Adrenal gland (tissue), 12 donors: Measurements from ENCODE around the gene HEPHL1. TPM values are rescaled to one million over a fixed set of nuclear protein-coding genes. Genes with fewer than 3 reads are reported as not detected.

Experiments used
- DNase-seq, 7 donors: peaks; one replicate each; pipeline ENCODE4 v3.0.0-alpha.2; 2019 to 2020
- H3K27ac ChIP-seq, 5 donors: fragments of 200-600 bp; sonication (generic) in 4 of 5; 1 replicate in 3 of 5; 2 replicates in 2 of 5; pipeline versions ENCODE4 v1.5.1 to v1.8.0; 2016 to 2020; ENCODE audit warnings: mild to moderate bottlenecking in 1 of 5
- H3K27me3 ChIP-seq: fragments of 200-600 bp; 2 replicates; pipeline ENCODE4 v1.8.0; 2021
- H3K36me3 ChIP-seq, 2 donors: fragments of 200-600 bp; replicated peaks in 1 of 2; 1 replicate in 1 of 2; 2 replicates in 1 of 2; pipeline versions ENCODE4 v1.5.1 to v1.8.0; 2018 to 2022
- H3K4me1 ChIP-seq, 2 donors: fragments of 200-600 bp; replicated peaks in 1 of 2; 1 replicate in 1 of 2; 2 replicates in 1 of 2; pipeline versions ENCODE4 v1.5.1 to v1.8.0; 2018 to 2021
- H3K4me3 ChIP-seq, 4 donors: fragments of 200-600 bp; sonication (generic) in 3 of 4; one replicate each; pipeline ENCODE4 v1.5.1; 2016 to 2018
- H3K9me3 ChIP-seq, 3 donors: fragments of 200-600 bp; sonication (generic) in 1 of 3; replicated peaks in 1 of 3; 1 replicate in 2 of 3; 2 replicates in 1 of 3; pipeline versions ENCODE4 v1.5.1 to v1.8.0; 2016 to 2021
- POLR2A ChIP-seq, 2 donors: fragments of 450-650 bp; IDR thresholded peaks; one replicate each; pipeline ENCODE4 v1.6.1; 2017; ENCODE audit warnings: antibody characterized with exemption in 2 of 2, mild to moderate bottlenecking in 2 of 2, moderate library complexity in 1 of 2
- WGBS, 4 donors: extraction: QIAGEN DNeasy Blood & Tissue Kit in 2 of 4; methylation state at CpG; one replicate each; pipeline versions ENCODE4 v1.1.5 to v1.1.7; 2013 to 2017; 5-methylcytosine and 5-hydroxymethylcytosine counted together
- intact Hi-C, 2 donors: fragments of 100-400 bp; cut with DNase I; formaldehyde crosslinking; loops; one replicate each; pipeline versions ENCODE4 v1.14.1 to v1.15.0; 2022 to 2023
- polyA plus RNA-seq, 3 donors: library from polyadenylated mRNA; stranded (reverse); fragments of 200-250 nt in 2 of 3; fragments of 350-450 nt in 1 of 3; fragmentation: Illumina TruSeq in 1 of 3; extraction: RNeasy Lipid Tissue Mini Kit (QIAGEN cat#74804) in 1 of 3; gene quantifications; one replicate each; pipeline ENCODE4 v1.2.3, GENCODE V29; 2013 to 2014
- total RNA-seq, 9 donors: library from RNA; depleted of rRNA in 4 of 9; stranded (reverse); fragments of >200 nt in 4 of 9; fragments of 120-200 nt in 1 of 9; fragmentation: NEBNext Ultra II Directional in 1 of 9; extraction: Animal tissue kit (Norgen Biotek cat#: 25700) in 1 of 9; gene quantifications; one replicate each; pipeline versions ENCODE4 v1.1.0 to v1.2.4, GENCODE V29; 2013 to 2023
- TF ChIP-seq, protein P1 (sequence below), 6 experiments: fragments of 450-650 bp in 4 of 6; fragments of 200-600 bp in 2 of 6; sonication (generic) in 1 of 6; IDR thresholded peaks; 1 replicate in 5 of 6; 2 replicates in 1 of 6; pipeline versions ENCODE4 v1.5.1 to v1.8.0; 2016 to 2021; ENCODE audit warnings: antibody characterized with exemption in 6 of 6, mild to moderate bottlenecking in 2 of 6, moderate library complexity in 1 of 6
- donor health status: healthy with polysubstance abuse.
- donor health status: Bipolar disorder and iron deficiency.
- donor health status: DM: yes; HTN: yes; CAD: no.
- donor health status: DM: no; HTN: no; CAD: no.
- donor health status: DM: no; HTN: no; CAD: no.
- donor health status: DM: yes; HTN: yes; CAD: no.

Gene HEPHL1
- total and polyA plus RNA-seq, 12 donors, result 0.06 TPM; not detected in 11

DNA sequence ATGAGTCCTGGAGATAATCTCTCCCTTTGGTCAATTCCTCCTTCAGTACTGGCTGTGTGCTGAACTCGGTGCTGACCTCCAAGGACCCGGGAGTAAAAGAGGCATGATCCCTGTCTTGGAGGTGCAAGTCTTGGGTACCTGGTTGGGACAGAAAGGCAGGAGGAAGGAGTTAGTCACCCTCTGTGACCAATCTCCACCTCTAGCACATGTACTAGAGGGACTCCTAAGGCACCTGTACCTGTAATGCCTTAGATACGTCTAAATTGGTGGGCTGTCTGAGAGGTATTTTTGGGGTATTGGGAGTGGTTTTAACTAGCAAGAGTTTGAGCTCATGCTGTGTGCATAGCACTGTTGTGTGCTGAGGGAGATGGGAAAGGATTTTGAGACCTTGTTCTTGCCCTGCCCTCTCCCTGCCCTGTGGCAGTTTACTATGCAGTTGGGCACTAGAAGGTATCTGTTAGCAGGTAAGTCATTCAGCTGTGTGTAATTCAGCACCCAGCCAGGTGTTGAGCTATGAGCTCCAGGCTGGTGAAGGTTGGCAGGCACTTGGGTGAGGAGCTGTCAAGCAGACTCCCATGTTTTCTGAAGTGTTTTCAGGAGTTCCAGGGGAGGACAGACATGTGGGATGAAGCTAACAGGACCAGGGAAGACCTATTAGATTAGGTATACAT, 110.0 kb downstream of the HEPHL1 start:
- intact Hi-C loops, result no loop called here
- peaks cover 38 to 58% of the 10 kb centered on the region in 2 donors for H3K4me1 ChIP-seq
- no peaks in the 10 kb centered on the region for H3K27me3 ChIP-seq
- H3K4me3 ChIP-seq, result peak overlapping the region in 1 of 4 donors; percentile 30
- no peaks in the 10 kb centered on the region for H3K36me3 ChIP-seq
- WGBS, 4 donors, result 68 to 86% (median 72%) methylated on average over 3 of the region's 3 CpGs
- no peak for DNase-seq
- peak overlapping the region; percentile 6 to 96 (median 35) for H3K27ac ChIP-seq
- H3K9me3 ChIP-seq, result no peaks in the 10 kb centered on the region
- no peak for TF ChIP-seq POLR2A (IDR thresholded peaks at IDR 0.05)

GRCh38 chr11:94131718-94132115, 110.6 kb downstream of the HEPHL1 start:
- H3K4me1 ChIP-seq, result peaks cover 38 to 60% of the 10 kb centered on the region in 2 donors
- H3K27me3 ChIP-seq, result no peaks in the 10 kb centered on the region
- peak; percentile 42 to 77 (median 71) for DNase-seq
- no peak for TF ChIP-seq POLR2A (IDR thresholded peaks at IDR 0.05)
- TF ChIP-seq, protein P1, sequence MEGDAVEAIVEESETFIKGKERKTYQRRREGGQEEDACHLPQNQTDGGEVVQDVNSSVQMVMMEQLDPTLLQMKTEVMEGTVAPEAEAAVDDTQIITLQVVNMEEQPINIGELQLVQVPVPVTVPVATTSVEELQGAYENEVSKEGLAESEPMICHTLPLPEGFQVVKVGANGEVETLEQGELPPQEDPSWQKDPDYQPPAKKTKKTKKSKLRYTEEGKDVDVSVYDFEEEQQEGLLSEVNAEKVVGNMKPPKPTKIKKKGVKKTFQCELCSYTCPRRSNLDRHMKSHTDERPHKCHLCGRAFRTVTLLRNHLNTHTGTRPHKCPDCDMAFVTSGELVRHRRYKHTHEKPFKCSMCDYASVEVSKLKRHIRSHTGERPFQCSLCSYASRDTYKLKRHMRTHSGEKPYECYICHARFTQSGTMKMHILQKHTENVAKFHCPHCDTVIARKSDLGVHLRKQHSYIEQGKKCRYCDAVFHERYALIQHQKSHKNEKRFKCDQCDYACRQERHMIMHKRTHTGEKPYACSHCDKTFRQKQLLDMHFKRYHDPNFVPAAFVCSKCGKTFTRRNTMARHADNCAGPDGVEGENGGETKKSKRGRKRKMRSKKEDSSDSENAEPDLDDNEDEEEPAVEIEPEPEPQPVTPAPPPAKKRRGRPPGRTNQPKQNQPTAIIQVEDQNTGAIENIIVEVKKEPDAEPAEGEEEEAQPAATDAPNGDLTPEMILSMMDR (IDR thresholded peaks at IDR 0.05), result no peak
- H3K27ac ChIP-seq, result peak overlapping the region in 3 of 5 donors; percentile 35 to 96 (median 96)
- no peak overlapping the region for H3K4me3 ChIP-seq
- H3K9me3 ChIP-seq, result no peaks in the 10 kb centered on the region
- H3K36me3 ChIP-seq, result no peaks in the 10 kb centered on the region
- intact Hi-C loops, result no loop called here
- 0 to 17% (median 7%) methylated on average over 1 of the region's 1 CpG for WGBS, 4 donors

- Histone ChIP-seq H3K9me3 (no peaks in the 10 kb centered on the region), H3K4me3 (no peak overlapping the region), H3K27me3 (no peaks in the 10 kb centered on the region), H3K4me1 (peaks cover 38 to 60% of the 10 kb centered on the region in 2 donors), H3K27ac (peak overlapping the region in 1 of 5 donors; percentile 96), H3K36me3 (no peaks in the 10 kb centered on the region)
- intact Hi-C loops, result no loop called here
- no peak for TF ChIP-seq POLR2A (IDR thresholded peaks at IDR 0.05)
- 69 to 79% (median 73%) methylated on average over 5 of the region's 5 CpGs for WGBS, 4 donors
- peak in 1 of 7 donors; percentile 31 for DNase-seq
Measured at GRCh38 chr11:94132152-94132558, 111.0 kb downstream of the HEPHL1 start.

DNA sequence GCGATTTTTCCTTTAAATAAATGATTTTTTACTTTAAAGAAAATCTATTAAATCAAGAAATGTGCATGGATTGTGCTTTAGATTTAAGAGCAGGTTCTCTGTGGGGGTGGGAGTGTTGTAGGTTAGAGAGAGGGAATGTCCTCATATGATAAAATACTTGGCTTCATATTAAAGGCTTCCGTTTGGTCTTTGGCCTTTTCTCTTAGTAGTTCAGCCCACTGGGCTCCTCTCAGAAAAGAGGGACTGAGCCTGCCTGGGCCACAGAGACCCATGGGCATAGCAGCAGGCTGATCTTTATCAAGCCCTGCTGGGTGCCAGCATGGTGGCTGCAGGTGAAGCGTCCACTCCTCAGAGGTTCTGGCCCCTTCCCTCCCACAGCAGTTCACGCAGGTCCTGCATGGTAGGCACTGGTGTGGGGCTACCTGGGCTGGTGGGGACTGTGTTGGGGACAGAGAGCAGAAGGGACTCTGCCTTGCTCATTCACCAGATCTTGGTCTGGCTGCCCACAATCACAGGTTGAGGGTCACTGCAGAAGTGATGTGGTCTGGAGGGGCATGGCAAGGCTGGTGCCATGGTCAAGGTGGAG, 111.8 kb downstream of the HEPHL1 start:
- TF ChIP-seq POLR2A (IDR thresholded peaks at IDR 0.05), result no peak
- TF ChIP-seq, protein P1 (IDR thresholded peaks at IDR 0.05), result no peak
- H3K9me3 ChIP-seq, result no peaks in the 10 kb centered on the region
- whole genome bisulfite sequencing, 4 donors, result 89 to 95% (median 90%) methylated on average over 2 to 4 of the region's 4 CpGs
- H3K4me1 ChIP-seq, result peaks cover 34 to 54% of the 10 kb centered on the region in 2 donors
- H3K27me3 ChIP-seq, result no peaks in the 10 kb centered on the region
- no peak for DNase-seq
- no peak overlapping the region for H3K4me3 ChIP-seq
- H3K36me3 ChIP-seq, result no peaks in the 10 kb centered on the region
- no peak overlapping the region for H3K27ac ChIP-seq
- intact Hi-C loops, result no loop called here

DNA sequence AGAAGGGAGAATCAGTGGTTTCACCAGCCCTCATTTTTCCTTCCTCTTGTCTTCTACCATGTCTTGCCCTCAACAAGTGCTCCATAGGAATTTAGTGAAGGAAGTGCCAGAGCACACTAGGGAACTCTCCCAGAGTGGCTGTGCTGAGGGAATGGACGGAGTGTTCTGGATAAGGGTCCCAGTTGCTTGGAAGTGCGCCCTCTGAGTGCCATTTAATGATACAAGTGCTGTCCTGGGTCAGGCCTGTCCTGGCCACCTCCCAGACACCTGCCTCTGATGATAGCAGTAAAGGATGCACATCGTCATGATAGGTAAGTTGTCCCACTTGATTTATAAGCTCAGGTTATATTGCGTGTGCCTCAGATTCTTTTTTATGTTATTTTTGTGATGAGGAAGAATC, 112.6 kb downstream of the HEPHL1 start:
- H3K27me3 ChIP-seq, result no peaks in the 10 kb centered on the region
- WGBS, 4 donors, result 92 to 98% (median 96%) methylated on average over 4 of the region's 4 CpGs

More for the DNA sequence above, 112.6 kb downstream of the HEPHL1 start:
- Histone ChIP-seq H3K36me3 (no peaks in the 10 kb centered on the region), H3K4me3 (no peak overlapping the region), H3K9me3 (no peaks in the 10 kb centered on the region), H3K27ac (no peak overlapping the region), H3K4me1 (peaks cover 32 to 52% of the 10 kb centered on the region in 2 donors)
- TF ChIP-seq, protein P1 (IDR thresholded peaks at IDR 0.05), result no peak
- TF ChIP-seq POLR2A (IDR thresholded peaks at IDR 0.05), result no peak
- no peak for DNase-seq
- intact Hi-C loops, result no loop called here
